CD1c-positive myeloid dendritic cell (primary cell): ENCODE measurements around the gene PAAF1.
A peak's percentile ranks its signal among the peaks of the same experiment; 100 is the strongest.
"Not testable (repeated sequence)": the region's sequence is repeated elsewhere in the genome, so short reads cannot be mapped to it uniquely, and the experiment has no call there.

Experiments
- DNase-seq: peaks from one replicate; pipeline ENCODE4 v3.0.0-alpha.2; 2016; ENCODE audit errors: extremely low spot score

PAAF1 gene

GRCh38 chr11:73883856-73884255, 7.1 kb downstream of the PAAF1 start:
- DNase-seq: no peak

GRCh38 chr11:73888244-73888643, 11.4 kb downstream of the PAAF1 start:
- DNase-seq: no peak

- DNase-seq: no peak
Measured at GRCh38 chr11:73889019-73889418, 12.2 kb downstream of the PAAF1 start.

GRCh38 chr11:73889536-73889935, 12.7 kb downstream of the PAAF1 start:
- DNase-seq: no peak

GRCh38 chr11:73893041-73893440, 16.2 kb downstream of the PAAF1 start:
- no peak for DNase-seq

- DNase-seq: no peak
Measured at GRCh38 chr11:73894725-73895335, 18.0 kb downstream of the PAAF1 start.

GRCh38 chr11:73902303-73902702, 25.5 kb downstream of the PAAF1 start:
- DNase-seq: no peak

GRCh38 chr11:73907191-73907590, 30.4 kb downstream of the PAAF1 start:
- peak; percentile 50 for DNase-seq

- DNase-seq: no peak
Measured at GRCh38 chr11:73912026-73912425, 35.2 kb downstream of the PAAF1 start.

GRCh38 chr11:73913472-73913871, 36.7 kb downstream of the PAAF1 start:
- DNase-seq: no peak

- no peak for DNase-seq
Measured at GRCh38 chr11:73914284-73914683, 37.5 kb downstream of the PAAF1 start.

GRCh38 chr11:73916435-73916834, 39.6 kb downstream of the PAAF1 start:
- DNase-seq: peak; percentile 11

- no peak for DNase-seq
Measured at GRCh38 chr11:73921180-73921579, 44.4 kb downstream of the PAAF1 start.

GRCh38 chr11:73929388-73929787, 52.6 kb downstream of the PAAF1 start:
- DNase-seq: no peak

GRCh38 chr11:73931039-73931645, 54.3 kb downstream of the PAAF1 start:
- DNase-seq: peak; percentile 18

GRCh38 chr11:73931951-73932350, 55.2 kb downstream of the PAAF1 start:
- no peak for DNase-seq

- no peak for DNase-seq
Measured at GRCh38 chr11:73932781-73933180, 56.0 kb downstream of the PAAF1 start.

- DNase-seq: not testable (repeated sequence)
Measured at GRCh38 chr11:73936047-73936446, 59.2 kb downstream of the PAAF1 start.

GRCh38 chr11:73939096-73939495, 62.3 kb downstream of the PAAF1 start:
- DNase-seq: no peak

GRCh38 chr11:73940801-73941570, 64.2 kb downstream of the PAAF1 start:
- no peak for DNase-seq

GRCh38 chr11:73942010-73942409, 65.2 kb downstream of the PAAF1 start:
- no peak for DNase-seq

- no peak for DNase-seq
Measured at GRCh38 chr11:73944085-73944484, 67.3 kb downstream of the PAAF1 start.

- no peak for DNase-seq
Measured at GRCh38 chr11:73944901-73945300, 68.1 kb downstream of the PAAF1 start.
